GM21381 (cell line): ENCODE measurements around the gene DGLUCY.
"Not testable (repeated sequence)": the region's sequence is repeated elsewhere in the genome, so short reads cannot be mapped to it uniquely, and the experiment has no call there.

ENCODE experiments used
- ATAC-seq: cut with Tn5 transposase; IDR thresholded peaks from one replicate; pipeline ENCODE4 v1.9.1; 2021; ENCODE audit warnings: mild to moderate bottlenecking, moderate library complexity; ENCODE audit not compliant: unreplicated experiment

Gene DGLUCY, protein sequence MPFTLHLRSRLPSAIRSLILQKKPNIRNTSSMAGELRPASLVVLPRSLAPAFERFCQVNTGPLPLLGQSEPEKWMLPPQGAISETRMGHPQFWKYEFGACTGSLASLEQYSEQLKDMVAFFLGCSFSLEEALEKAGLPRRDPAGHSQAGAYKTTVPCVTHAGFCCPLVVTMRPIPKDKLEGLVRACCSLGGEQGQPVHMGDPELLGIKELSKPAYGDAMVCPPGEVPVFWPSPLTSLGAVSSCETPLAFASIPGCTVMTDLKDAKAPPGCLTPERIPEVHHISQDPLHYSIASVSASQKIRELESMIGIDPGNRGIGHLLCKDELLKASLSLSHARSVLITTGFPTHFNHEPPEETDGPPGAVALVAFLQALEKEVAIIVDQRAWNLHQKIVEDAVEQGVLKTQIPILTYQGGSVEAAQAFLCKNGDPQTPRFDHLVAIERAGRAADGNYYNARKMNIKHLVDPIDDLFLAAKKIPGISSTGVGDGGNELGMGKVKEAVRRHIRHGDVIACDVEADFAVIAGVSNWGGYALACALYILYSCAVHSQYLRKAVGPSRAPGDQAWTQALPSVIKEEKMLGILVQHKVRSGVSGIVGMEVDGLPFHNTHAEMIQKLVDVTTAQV

DNA sequence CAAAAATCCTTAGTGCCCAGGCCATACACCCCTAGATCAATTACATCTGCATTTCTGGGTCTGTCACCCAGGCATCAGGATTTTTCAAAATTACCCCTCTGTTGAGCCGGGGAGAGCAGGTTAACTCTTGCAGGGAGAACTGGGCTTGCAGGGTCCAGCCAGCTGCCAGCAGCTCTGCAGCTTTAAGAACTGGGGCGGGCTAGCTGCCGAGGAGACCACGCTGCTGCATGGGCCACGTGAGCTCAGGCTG is at the start of gene DGLUCY:
TSS of gene DGLUCY (plus strand) at position 245 of the 250 bp plus-strand sequence. CDS start 46,222 bp downstream, outside the sequence.
- ATAC-seq = peak; percentile 57

DNA sequence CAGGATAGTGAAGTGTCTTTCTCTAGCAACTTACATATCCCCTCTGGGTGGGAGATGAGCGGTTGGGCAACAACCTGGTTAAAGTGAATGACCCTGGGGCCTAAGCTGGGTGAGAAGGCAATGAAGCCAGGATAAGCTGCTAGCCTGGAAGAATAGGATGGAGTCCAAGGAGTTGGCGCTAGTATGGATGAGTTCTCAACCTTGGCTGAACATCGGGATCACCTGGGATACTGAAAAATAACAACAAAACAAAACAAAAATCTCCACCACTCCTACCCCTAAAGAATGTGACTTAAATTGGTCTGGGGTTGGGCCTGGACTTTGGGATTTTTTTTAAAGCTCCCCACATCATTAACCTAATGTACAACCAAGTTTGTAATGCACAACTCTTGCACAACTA is 48.6 kb upstream of the DGLUCY start:
- ATAC-seq = no peak

DNA sequence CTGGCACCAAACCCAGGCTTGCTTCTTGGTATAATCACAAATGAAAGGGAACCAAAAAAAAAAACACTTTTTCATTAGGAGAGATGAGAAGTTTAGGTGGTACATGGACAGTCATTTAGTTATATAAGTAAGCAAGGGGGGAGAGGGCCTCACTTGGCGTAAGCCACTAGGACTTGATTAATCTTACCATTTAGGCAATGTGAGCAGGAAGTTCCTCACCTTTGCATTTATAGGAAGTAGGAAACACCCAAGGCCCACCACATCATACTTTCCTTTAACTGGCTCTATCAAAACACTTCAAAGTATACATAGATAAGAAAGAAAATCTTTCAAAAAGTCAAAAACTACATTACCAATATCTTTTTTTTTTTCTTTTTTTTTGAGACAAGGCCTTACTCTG is 46.7 kb upstream of the DGLUCY start:
- no peak for ATAC-seq

DNA sequence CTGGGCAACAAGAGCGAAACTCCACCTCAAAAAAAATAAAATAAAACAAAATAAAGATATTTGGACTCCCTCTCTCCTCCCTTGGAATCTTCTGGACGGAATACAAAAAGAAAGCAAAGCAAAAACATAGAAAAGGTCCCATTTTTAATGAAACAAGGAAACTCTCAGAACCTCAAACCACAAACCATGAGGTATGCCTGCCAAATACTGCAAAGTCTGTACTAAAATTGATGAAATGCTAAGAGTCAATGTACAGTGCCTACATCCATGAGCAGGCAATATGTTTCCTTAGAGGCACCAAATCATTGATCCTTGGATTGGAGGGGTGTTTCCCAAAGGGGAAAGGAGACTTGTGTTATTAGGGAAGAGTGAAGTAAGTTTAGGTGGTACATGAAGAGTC is 45.2 kb upstream of the DGLUCY start:
- ATAC-seq = no peak

DNA sequence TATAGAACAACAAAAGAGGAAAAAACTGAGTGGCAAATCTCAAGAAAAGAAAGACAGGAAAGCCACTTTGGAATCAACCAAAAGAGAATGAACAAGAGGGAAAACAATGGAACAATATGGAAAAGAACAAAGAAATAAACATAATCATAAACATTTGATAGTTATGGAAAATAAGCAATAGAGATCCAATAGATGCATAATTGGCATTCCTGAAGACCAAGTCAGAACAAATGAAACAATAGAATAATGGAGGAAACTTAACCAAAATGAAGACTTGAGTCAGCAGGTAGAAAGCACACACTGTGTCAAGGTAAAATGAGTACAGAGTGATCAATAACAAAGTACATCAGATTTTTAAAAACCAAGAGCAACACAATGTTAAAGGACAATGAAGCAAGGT is 43.3 kb upstream of the DGLUCY start:
- ATAC-seq = no peak

DNA sequence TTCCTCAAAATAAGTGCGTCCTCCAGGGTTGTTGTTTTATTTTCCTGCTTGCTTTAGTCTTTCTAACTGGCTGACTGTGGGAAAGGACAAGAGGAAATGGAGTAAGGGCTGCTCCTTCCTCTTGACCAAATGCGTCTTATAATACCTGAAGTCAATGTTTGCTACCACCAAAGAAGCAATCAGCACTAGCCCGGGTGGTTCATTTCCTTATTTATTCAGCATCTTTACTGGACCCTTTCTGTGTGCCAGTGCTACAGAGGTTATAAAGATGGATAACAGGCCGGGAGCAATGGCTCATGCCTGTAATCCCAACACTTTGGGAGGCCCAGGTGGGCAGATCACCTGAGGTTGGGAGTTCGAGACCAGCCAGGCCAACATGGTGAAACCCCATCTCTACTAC is 38.3 kb upstream of the DGLUCY start:
- no peak for ATAC-seq

DNA sequence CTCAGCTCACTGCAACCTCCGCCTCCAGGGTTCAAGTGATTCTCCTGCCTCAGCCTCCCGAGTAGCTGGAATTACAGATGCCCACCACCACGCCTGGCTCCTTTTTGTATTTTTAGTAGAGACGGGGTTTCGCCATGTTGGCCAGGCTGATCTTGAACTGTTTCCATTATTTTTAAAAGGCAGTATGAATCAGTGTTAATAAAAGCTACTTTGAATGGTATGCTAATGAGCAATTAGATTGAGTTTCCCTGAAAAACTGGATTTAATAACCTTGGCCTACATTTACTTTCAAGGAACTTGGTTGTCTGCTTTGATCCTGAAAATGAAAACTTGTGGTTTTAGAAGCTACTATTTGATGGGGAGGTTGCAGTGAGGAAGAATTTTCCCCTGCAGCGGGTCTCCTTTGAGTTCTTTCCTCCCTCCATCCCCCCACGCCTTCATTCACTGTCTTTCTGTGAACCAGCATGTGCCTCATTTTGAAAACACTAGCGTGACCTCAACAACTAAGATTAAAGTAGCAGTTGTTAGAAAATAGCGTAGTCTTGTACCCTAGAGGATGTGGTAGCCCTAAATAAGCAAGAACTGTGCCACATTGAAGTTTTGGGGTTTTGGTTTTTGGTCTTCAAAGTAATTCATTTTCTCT is 35.7 kb upstream of the DGLUCY start:
- peak; percentile 84 for ATAC-seq

DNA sequence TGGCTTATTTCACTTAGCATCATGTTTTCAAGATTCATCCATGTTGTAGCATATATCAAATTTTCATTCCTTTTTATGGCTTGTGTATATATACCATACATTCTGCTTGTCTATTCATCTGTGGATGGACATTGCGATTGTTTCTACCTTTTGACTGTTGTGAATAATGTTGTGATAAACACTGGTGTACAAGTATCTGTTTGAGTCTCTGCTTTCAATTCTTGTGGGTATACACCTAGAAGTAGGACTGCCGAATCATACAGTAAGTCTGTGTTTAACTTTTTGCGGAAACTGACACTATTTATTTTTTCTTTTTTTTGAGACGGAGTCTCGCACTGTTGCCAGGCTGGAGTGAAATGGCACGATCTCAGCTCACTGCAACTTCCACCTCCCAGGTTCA is 33.8 kb upstream of the DGLUCY start:
- ATAC-seq = no peak

DNA sequence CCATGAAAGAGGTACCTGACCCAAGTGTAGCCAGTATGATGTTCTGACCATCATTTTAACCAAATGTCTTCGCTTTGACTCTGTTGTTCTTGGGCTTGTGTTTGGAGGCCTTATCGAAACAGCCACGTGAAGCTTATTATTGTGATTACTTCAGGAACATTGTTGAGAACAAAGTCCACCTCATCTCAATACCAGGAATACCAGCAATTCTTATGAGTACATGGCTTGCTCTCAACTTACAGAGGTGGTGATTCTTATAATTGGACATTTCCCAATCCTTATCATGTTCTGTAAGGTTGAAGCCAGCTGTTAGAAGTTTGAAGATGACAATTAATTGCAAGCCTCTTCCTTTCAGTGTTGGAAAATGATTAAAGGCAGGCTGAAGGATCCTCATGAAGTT is 31.6 kb upstream of the DGLUCY start:
- no peak for ATAC-seq

DNA sequence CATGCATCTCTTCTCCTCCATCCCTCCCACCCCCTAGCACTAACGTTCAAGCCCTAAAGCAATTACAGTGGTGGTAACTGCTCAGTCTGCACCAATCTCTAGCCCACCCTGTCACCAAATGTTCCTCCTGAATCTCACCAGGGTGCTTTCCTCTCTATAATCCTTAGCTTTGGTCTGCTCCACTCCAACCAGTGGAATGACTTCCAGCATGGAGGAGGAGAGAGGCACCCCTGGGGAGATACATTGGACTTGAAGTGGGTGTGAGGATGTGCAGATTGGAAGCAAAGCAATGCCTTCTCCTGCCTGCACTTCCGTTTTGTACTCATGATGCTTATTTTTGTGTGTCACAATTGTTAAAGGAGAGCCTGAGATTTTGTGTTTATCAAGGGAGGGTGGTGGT is 29.4 kb upstream of the DGLUCY start:
- no peak for ATAC-seq

DNA sequence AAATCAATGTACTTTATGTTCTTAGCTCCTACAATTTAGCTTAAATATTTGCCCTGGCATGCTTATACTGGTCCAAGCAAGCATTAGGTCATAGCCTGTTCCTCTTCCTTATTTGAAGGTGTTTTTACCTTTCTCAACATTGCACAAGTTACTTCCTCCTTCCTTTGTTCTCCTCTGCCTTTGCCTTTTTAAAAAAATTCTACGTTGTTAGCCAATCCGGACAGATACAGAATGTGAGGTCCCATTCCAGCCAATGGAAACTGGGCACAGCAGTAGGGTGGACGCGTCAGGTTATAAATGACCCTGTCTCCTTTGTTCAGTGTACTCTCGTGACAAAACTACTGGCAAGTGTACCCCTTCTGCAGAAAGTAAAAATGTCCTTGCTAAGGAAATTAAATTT is 26.4 kb upstream of the DGLUCY start:
- not testable (repeated sequence) for ATAC-seq

DNA sequence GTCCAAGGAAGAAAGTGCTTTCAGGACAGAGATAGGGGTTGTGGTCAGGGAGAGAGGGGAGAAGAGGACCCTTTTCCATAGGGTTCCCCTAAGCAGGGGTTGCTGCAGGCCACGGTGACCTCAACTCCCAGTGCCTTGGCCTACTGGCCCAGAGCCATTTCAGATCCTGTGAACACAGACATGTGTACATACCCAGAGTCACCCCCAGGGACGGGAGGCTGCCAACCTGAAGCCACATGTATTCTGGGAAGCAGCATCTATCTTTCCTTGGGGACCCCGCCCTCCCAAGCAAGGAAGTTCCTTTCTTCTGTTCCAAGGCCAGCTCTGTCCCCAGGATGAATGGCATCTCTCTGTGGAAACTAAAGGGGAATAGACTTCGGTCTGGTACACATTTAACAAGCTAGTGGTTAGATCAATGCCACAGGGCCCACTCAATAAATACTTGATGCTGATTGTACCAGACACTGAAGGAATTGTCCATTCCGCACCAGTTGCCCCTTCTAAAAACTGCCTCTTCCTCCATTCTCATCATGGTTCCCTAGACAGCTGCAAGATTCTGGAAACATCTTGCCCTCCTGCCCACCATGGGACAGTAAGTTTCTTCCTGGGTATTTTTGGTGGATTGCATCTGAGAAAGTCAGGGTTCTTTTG is 25.2 kb upstream of the DGLUCY start:
- no peak for ATAC-seq

DNA sequence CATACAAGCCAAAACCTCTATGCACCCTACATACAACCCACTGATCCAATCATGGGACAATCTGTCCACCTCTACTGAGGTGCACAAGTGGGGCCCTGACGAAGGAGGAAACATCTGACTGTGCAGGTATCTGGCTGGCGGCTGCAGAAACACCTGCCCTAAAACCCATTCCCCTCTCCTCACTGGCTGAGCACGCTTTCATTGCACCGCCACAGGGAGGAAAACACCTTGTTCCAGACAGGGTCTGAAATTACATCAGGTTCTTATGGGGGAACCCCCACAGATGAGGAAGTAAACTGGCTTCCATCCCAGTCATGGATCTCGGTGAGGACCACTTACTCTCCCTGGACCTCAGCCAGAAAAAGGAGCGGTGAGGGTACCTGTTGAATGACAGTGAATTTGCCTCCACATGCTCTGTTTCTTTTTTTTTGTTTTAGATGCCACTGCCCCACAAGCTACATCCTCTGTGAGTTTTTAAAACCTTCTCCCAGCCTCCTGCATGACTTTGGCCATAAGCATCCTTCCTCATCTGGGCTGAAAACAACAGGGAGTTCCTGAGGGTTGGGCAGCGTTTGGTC is 23.8 kb upstream of the DGLUCY start:
- no peak for ATAC-seq

DNA sequence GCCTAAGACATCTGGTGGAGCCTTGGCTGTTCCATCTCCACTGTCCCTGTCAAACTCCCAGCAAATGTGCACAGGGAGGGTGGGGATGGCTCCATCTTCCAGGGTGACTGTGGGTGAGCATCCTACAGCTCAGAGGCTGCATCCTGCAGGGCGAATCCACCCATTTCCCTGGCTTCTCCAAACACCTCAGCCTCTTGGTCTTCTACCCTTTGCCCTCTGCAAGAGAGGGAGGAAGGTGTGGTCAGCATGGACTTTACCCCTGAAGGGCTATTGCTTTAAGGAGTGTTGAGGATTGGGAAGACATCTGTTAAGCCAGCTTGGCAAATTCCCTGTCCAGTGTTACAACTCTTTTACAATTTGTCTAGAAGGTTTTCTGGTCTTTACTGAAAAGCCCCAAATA is 23.1 kb upstream of the DGLUCY start:
- no peak for ATAC-seq

DNA sequence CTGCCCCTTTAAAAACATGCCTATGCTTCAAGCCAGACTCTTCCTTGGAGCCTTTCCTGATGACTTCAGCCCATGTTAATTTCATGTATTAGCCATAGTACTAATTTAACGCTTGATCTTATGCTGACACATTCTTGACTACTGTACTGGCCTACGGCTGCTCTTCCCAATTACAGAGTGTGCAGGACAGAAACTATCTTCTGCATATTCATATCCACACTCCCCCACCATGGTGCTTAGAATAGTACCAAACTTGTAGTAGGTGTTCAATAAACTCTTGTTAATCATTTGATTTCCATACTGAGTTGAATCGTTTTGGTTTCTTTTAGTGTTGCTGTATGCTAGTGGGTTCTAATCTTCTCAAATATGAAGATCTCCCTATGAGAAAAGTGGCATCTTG is 21.8 kb upstream of the DGLUCY start:
- no peak for ATAC-seq

DNA sequence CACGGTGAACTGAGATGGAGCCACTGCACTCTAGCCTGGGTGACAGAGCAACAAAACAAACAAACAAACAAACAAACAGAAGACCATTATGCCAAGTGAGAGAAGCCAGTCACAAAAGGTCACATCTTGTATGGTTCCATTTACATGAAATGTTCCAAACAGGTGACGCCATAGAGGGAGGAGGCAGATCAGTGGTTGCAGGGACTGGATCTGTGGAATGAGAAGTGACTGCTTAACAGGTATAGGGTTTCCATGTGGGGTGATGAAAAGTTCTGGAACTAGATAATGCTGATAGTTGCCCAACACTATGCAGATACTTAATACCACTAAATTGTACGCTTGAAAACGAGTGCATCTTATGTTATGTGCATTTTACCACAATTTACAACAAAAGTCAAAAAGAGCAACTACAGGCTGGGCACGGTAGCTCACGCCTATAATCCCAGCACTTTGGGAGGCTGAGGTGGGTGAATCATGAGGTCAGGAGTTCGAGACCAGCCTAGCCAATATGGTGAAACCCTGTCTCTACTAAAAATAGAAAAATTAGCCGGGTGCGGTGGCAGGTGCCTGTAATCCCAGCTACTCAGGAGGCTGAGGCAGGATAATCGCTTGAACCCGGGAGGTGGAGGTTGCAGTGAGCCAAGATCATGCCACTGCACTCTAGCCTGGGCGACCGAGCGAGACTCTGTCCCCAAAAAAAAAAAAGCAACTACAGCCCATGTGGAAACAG is 20.0 kb upstream of the DGLUCY start:
- not testable (repeated sequence) for ATAC-seq

DNA sequence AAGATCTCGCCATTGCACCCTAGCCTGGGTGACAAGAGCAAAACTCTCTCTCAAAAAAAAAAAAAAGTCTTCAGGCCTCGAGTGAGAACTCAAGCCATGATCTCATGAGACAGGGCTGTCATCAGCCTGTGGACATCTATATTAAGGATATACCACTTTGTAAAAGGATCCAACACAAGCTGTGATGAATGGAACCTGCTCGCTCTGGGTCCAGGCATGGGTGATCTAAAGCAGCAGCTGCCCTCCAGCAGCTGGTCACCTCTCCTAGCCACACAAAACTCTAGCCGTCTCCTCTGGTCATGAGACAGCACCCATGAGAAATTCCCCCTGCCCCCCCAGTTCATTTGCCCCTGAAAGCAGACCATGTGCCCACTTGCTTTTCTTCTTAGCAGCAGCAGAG is 19.1 kb upstream of the DGLUCY start:
- ATAC-seq = no peak

DNA sequence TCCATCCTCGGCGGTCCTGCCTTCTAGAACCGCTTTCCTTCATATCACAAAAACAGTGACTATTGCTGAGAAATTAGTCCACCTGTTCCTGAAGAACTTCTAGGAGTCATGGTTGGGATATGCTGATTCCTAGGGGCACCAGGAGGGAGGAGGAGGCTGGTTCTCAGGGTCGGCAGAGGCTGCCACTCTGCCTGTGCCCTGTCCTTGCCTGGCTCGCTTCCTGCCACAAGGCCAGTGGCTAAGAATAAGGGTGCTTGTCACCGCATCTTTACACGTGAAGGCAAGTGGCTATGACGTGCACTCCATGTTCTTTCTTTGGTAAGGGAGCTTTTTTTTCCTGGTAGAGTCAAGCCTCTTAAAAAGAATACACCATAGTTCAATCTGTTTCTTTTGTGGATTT is 18.7 kb upstream of the DGLUCY start:
- no peak for ATAC-seq

DNA sequence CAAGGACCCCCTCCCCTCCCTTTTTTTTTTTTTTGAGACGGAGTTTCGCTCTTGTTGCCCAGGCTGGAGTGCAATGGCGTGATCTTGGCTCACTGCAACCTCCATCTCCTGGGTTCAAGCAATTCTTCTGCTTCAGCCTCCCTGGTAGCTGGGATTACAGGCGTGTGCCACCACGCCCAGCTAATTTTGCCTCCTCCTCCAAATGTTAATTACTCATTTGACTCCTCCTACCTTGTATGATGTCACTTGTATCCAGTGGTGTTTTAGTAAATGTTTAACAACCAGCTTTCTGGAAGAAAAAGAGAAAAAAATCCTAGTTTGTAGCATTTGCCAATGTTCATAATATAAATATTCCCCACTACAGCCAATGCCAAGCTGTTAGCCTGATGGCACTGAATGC is 16.2 kb upstream of the DGLUCY start:
- not testable (repeated sequence) for ATAC-seq

DNA sequence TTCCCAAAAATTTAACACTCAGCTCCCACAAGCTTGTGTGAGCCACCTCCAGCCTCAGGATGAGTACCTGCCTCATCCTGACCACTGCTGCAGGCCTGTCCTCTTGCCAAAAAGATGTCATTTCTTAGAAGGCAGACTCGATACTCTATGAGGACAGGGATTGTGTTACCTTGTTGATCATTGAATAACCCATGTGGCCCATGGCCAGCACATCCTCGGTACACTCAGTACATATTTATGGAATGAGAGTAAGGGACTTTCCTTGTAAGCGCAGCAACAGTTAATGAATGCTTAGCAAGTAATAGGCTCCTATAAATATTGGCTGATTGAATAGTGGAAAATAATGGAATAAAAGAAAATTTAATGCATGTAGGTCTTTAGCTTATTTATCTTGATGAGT is 15.3 kb upstream of the DGLUCY start:
- ATAC-seq = no peak

DNA sequence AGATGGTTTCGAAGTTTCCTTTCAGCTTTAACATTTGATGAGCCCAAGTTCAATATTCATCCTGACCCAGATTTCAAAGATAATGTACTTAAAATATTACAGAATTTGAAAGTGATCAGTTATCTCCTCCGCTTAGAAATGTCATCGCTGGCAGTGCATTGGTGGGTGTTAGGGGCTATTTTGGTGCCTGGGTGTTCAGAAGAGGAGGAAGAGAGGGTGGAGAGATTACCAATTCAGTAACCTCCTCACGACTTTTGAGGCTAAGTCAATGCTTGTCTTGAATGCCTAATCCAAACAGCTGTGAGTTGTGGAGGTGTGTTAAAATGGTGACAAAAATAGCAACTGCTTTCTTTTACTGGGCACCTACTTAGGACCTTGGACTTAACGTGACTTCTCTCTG is 13.8 kb upstream of the DGLUCY start:
- ATAC-seq = no peak
